ENCODE data around the gene NPIPB4. TPM values are rescaled to one million over a fixed set of nuclear protein-coding genes. Genes with fewer than 3 reads are reported as not detected.

NPIPB4 gene
- total RNA-seq, 1 donor from 2014 or later: 45.0 TPM

Small RNAs within 50 kb of the gene (small RNA-seq; reads per million reads assigned to genes)
- gene AC092375.3 (ENCODE audit: low replicate concordance): not detected

Other genes with a start within 250 kb of the NPIPB4 start
- 0.98 TPM for gene IGSF6, start 205.1 kb downstream of the NPIPB4 start, total RNA-seq
- 0.25 TPM for gene OTOA, start 193.8 kb downstream of the NPIPB4 start, total RNA-seq
- gene UQCRC2, start 95.6 kb upstream of the NPIPB4 start, total RNA-seq: 230 TPM
- not detected for gene PDZD9, start 143.4 kb upstream of the NPIPB4 start, total RNA-seq
- gene MOSMO, start 150.4 kb upstream of the NPIPB4 start, total RNA-seq: 29.3 TPM
- 2.5 TPM for gene VWA3A, start 234.8 kb upstream of the NPIPB4 start, total RNA-seq